IMR-90 (cell line): ENCODE data around the gene PGR.

Experiments used
- CEBPB ChIP-seq: IDR thresholded peaks from 2 replicates; pipeline ENCODE4 v1.6.1; 2012; ENCODE audit warnings: low read depth, low read length, improper control_type of control experiment
- CHD1 ChIP-seq: IDR thresholded peaks from 2 replicates; pipeline ENCODE4 v1.6.1; 2012; ENCODE audit warnings: low read depth, low read length, improper control_type of control experiment
- FOS ChIP-seq: fragments of 150-350 bp; IDR thresholded peaks from 2 replicates; pipeline ENCODE4 v1.6.1; 2016; ENCODE audit warnings: low read depth, low read length
- MAFK ChIP-seq: IDR thresholded peaks from 2 replicates; pipeline ENCODE4 v1.6.1; 2012; ENCODE audit warnings: low read depth, low read length, improper control_type of control experiment
- MXI1 ChIP-seq: IDR thresholded peaks from 2 replicates; pipeline ENCODE4 v1.6.1; 2012; ENCODE audit warnings: low read depth, mild to moderate bottlenecking, low read length, moderate library complexity, borderline replicate concordance
- POLR2A ChIP-seq: IDR thresholded peaks from 2 replicates; pipeline ENCODE4 v1.6.1; 2012; ENCODE audit warnings: mild to moderate bottlenecking, low read depth, low read length
- RCOR1 ChIP-seq: IDR thresholded peaks from 2 replicates; pipeline ENCODE4 v1.6.1; 2012; ENCODE audit warnings: mild to moderate bottlenecking, low read length, improper control_type of control experiment; ENCODE audit not compliant: insufficient replicate concordance
- SMC3 ChIP-seq: fragments of 150-350 bp; IDR thresholded peaks from 2 replicates; pipeline ENCODE4 v1.6.1; 2016; ENCODE audit warnings: low read depth, mild to moderate bottlenecking, antibody characterized with exemption, low read length, moderate library complexity
- TF ChIP-seq, protein P1 (sequence below): conservative IDR thresholded peaks from 2 replicates; pipeline ENCODE4 v1.5.1; 2012; ENCODE audit warnings: mild to moderate bottlenecking, low read depth, low read length, improper control_type of control experiment
- TF ChIP-seq, protein P2 (sequence below): fragments of 150-350 bp; IDR thresholded peaks from 2 replicates; pipeline ENCODE4 v1.6.1; 2017; ENCODE audit warnings: mild to moderate bottlenecking, antibody characterized with exemption, low read length, low read depth
- TF ChIP-seq, protein P3 (sequence below): fragments of 150-350 bp; IDR thresholded peaks from 2 replicates; pipeline ENCODE4 v1.6.1; 2016; ENCODE audit warnings: low read depth, mild to moderate bottlenecking, low read length, moderate library complexity, borderline replicate concordance

DNA sequence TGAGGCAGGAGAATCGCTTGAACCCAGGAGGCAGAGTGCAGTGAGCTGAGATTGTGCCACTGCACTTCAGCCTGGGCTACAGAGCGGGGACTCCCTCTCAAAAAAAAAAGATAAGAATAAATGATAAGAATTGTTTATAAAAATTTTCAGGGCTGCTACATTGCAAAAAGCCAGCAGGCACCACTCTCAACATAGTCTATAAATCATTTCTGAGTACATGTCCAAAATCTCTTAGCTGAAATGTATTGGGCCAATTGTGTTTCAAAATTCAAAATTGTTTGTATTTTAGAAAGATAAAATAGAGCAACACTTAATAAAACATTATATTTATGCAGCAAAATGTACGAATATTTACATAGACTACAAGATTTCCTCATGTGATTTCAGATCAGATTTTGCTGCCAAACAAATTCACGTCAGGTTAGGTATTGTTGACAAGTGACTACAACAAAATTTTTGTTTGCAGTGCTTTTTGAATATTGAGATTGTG lies 13.9 kb downstream of the PGR start:
- TF ChIP-seq, protein P1, sequence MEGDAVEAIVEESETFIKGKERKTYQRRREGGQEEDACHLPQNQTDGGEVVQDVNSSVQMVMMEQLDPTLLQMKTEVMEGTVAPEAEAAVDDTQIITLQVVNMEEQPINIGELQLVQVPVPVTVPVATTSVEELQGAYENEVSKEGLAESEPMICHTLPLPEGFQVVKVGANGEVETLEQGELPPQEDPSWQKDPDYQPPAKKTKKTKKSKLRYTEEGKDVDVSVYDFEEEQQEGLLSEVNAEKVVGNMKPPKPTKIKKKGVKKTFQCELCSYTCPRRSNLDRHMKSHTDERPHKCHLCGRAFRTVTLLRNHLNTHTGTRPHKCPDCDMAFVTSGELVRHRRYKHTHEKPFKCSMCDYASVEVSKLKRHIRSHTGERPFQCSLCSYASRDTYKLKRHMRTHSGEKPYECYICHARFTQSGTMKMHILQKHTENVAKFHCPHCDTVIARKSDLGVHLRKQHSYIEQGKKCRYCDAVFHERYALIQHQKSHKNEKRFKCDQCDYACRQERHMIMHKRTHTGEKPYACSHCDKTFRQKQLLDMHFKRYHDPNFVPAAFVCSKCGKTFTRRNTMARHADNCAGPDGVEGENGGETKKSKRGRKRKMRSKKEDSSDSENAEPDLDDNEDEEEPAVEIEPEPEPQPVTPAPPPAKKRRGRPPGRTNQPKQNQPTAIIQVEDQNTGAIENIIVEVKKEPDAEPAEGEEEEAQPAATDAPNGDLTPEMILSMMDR, result no peak
- TF ChIP-seq CEBPB, result no peak
- TF ChIP-seq, protein P2, sequence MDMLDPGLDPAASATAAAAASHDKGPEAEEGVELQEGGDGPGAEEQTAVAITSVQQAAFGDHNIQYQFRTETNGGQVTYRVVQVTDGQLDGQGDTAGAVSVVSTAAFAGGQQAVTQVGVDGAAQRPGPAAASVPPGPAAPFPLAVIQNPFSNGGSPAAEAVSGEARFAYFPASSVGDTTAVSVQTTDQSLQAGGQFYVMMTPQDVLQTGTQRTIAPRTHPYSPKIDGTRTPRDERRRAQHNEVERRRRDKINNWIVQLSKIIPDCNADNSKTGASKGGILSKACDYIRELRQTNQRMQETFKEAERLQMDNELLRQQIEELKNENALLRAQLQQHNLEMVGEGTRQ, result no peak
- TF ChIP-seq POLR2A, result no peak
- TF ChIP-seq FOS, result no peak
- TF ChIP-seq CHD1, result no peak
- TF ChIP-seq SMC3, result no peak
- no peak for TF ChIP-seq MXI1
- TF ChIP-seq, protein P3, sequence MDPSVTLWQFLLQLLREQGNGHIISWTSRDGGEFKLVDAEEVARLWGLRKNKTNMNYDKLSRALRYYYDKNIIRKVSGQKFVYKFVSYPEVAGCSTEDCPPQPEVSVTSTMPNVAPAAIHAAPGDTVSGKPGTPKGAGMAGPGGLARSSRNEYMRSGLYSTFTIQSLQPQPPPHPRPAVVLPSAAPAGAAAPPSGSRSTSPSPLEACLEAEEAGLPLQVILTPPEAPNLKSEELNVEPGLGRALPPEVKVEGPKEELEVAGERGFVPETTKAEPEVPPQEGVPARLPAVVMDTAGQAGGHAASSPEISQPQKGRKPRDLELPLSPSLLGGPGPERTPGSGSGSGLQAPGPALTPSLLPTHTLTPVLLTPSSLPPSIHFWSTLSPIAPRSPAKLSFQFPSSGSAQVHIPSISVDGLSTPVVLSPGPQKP, result no peak
- TF ChIP-seq MAFK, result no peak
- no peak for TF ChIP-seq RCOR1
